Stimulated activated CD8-positive, alpha-beta memory T cell treated with anti-CD3 and anti-CD28 coated beads, Interleukin-7, amount 100 ng/mL, for 1 hour (primary cell): ENCODE data around the gene LATS2.

Experiments
- DNase-seq, 2 donors: peaks; one replicate each; pipeline ENCODE4 v3.0.0-alpha.2; 2020; ENCODE audit warnings: low read depth in 2 of 2

Gene LATS2

GRCh38 chr13:21061029-21061763 lies at the start of gene LATS2:
Gene LATS2 (minus strand): TSS chr13:21061586. CDS start chr13:21046026, 15,560 bp downstream.
- peak; percentile 29 to 41 for DNase-seq

DNA sequence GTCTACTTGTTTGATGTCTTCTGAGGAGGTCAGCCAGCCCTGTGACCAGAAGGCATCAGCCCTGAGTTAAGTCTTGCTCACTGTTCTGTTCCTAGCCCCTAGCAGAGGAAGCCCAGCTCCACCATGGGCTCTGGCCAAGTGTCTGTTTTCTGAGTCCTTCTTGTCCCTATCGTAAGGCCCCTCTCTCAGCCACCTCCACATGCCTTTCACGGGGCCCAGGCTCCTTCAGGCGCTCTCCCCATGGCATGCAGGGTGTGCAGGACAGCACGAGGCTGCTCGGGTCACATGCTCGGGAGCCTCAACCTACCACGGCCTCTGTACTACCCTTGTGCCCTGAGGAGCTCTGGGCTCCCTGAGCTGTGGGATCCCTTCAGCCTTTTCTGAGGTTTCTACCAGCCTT lies 47.8 kb upstream of the LATS2 start:
- no peak for DNase-seq

DNA sequence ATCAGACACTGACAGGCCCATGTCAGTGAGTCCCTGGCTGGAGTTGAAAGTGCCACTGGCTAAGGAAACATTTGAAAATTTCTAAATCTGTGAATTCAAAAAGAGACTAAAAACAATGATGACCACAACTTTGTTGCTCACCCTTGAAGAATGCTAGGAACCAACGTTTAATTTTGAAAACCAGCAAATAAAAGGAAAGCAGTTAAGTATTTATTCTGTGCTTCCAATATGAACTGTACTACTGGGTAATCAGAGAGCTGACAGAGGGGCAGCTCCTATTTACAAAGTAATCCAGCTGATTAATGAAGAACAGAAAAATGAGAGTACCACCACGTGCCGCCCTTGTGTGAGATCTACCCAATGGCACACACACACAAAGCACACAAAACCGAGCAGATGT lies 44.7 kb upstream of the LATS2 start:
- DNase-seq, result no peak

DNA sequence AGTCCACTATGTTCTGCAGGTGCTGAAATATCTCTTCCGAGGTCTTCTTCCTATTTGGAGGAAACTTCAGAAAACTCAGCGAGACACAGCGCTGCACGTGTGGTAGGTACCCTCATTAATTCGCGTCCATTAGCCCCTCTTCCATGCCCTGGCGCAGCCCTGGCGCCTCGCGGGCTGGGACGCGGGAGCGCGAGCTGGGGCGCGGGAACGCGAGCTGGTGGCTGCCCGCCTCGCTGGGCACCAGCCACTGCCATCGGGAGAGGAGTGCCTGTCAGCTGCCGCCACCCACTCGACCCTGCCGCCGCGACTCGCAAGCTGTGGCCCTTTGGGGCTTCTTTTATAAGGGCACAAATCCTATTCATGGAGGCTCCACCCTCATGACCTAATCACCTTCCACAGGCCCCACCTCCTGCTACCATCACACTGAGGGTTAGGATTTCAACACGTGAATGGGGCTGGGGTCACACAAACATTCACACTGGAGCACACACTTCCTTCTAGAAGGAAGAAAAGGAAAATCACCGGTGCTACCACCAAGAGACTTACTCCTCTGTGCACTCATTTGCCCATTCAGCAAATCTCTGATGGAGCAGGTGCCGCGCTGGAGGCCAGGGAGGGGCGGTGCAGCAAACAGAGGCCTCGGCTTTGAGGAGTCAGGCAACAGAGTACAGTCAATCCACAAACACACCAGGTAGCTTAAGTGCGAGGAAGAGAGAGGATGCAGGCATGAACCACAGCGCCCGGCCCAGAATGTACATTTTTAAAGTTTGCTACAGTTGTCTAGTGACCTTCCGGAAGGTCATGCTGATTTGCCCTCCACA lies 43.0 kb upstream of the LATS2 start:
- DNase-seq, result no peak

GRCh38 chr13:21101865-21102576 lies 40.6 kb upstream of the LATS2 start:
- no peak for DNase-seq

GRCh38 chr13:21100994-21101757 lies 39.8 kb upstream of the LATS2 start:
- DNase-seq, result no peak

DNA sequence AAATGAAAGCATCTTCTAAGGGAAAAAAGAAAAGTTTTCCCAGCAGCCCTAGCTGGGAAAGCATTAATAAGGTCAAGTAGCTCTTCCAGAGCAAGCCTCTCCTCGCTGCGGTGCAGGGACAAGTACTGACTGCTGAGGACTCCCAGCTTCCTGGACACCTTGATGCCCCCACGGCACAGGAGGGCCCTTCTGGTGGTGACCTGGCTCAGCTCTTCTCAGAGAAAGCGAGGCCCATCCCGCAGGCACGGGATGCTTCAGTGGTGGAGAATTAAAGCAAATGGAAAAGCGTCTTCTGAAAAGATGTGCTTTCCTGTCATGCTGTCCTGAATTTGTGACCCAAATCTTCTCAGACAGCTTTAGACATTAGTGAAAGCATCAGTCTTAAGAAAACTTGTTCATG lies 38.8 kb upstream of the LATS2 start:
- no peak for DNase-seq

GRCh38 chr13:21095311-21095710 lies 33.9 kb upstream of the LATS2 start:
- DNase-seq, result no peak

- no peak for DNase-seq
These were observed 28.4 kb upstream of the LATS2 start for GRCh38 chr13:21089830-21090229.

GRCh38 chr13:21088534-21088933 lies 27.1 kb upstream of the LATS2 start:
- no peak for DNase-seq

DNA sequence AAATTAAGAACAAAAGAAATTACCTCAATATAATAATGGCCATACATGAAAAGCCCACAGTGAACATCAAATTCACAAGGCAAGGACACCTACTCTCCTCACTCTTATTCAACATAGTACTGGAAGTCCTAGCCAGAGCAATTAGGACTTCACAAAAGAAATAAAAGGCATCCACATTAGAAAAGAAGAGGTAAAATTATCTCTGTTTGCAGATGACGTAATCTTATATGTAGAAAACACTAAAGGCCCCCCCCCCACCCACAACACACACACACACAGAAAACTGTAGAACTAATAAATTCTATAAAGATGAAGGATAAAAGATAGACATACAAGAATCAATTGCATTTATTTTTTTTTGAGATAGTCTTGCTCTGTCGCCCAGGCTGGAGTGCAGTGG lies 25.5 kb upstream of the LATS2 start:
- DNase-seq, result no peak

DNA sequence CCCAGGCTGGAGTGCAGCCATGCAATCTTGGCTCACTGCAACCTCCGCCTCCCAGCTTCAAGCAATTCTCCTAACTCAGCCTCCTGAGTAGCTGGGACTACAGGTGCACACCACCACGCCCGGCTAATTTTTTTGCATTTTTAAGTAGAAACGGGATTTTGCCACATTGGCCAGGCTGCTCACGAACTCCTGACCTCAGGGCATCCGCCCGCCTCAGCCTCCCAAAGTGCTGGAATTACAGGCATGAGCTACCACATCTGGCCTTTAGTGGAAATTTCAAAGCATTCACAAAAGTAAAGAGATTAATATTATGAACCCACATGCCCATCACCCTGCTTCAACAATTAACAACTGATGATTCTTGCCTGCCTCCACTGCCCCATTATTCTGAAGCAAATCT lies 20.5 kb upstream of the LATS2 start:
- DNase-seq, result no peak

GRCh38 chr13:21080593-21080891 lies 19.2 kb upstream of the LATS2 start:
- DNase-seq, result no peak

DNA sequence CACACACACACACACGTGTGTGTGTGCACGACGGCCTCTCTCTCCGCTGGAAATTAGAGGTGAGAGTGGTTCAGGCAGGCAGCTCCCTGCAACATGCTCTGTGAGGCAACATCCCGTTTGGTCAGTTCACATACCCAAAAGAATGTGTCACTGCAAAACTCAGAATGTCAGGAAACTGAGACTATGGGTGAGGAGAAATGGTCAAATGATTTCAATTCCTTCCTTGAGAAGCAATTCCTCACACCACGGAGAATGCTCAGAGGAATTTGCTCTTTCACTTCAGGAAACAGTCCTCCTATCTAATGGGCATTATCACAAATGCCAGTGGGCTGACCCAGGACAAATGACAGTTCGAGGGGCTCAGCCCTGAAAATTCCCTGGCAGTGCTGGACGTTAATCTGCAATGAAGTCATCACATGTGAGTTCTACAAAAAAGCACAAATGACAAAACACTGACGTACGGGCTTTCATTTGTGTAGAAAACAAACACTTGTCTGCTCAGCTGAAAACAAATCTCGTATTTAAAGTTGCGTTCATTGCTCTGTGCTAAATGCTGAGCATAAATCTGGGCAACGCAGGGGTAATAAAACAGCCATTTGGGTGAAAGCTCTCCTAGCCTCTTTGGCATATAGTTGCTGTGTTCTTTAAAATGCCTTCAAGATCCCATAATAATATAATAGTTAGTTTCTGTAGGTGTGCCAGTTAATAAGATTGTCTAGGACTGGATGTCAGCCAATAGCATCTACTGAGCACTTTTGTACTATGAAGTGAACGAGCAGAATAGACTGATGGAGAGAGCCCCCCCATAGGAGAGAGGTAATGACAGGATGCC lies 18.6 kb upstream of the LATS2 start:
- DNase-seq, result no peak

DNA sequence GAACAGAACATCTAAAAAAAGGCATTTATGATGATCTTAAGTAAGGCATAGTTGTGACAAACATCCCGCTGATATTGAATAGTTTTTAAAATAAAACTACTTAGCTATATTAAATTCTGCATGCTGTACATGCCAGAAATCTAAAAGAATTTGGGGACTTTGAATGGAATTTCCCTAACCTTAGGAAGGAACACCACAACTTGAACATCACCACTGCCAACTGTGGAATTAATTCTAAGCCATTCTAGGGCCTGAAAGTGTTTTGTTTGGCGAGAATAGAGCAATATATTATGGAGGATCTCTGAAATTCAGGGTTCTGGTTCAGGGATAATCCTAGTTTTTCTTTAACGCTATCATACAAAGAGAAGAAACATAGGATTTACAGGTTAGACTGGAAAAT lies 17.8 kb upstream of the LATS2 start:
- DNase-seq, result no peak

DNA sequence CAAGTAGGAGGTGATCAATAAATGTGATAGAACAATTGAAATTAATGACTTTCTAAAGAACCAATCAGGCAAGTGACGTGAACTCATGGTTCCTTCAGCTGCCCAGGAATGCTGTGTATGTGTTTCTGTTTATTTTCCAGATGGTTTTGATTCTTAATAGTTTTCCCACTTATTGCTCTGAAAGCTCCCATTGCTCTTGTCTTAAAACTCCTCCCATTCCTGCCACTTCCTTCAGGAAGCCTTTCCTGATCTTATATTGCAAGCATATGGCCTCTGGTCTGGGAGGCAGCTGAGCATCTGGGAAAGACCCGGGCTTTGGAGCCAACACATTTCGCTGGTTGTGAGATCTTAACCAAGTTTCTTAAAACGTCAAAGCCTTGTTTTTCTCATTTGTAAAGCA lies 17.1 kb upstream of the LATS2 start:
- DNase-seq, result no peak

- no peak for DNase-seq
These were observed 16.5 kb upstream of the LATS2 start for GRCh38 chr13:21077788-21078353.

GRCh38 chr13:21077076-21077787 lies 15.8 kb upstream of the LATS2 start:
- no peak for DNase-seq

DNA sequence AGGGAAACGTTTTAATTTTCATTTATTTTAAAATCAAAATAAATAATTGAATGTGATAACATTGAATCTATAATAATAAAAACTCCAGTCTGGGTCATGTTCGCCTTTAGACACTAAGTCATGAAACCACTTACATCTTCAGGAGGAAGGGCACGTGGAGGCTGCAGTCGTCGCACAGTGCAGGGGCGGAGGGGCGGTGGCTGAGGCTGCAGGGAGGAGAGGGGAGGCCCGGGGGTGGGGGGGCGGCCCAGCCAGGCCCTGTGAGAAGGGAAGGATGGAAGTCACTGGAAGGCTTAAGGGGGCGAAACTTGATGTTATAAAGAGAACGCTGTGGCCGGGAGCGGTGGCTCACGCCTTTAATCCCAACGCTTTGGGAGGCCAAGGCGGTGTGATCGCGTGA lies 14.9 kb upstream of the LATS2 start:
- DNase-seq, result no peak
